Measurements from ENCODE around the gene MRFAP1L1. TPM values are rescaled to one million over a fixed set of nuclear protein-coding genes. Genes with fewer than 3 reads are reported as not detected.
A peak's percentile ranks its signal among the peaks of the same experiment; 100 is the strongest.
"Not testable (repeated sequence)": the region's sequence is repeated elsewhere in the genome, so short reads cannot be mapped to it uniquely, and the experiment has no call there.

Gene MRFAP1L1
- total RNA-seq, 2 experiments from 2014 or later, result 37.0 to 38.6 TPM

GRCh38 chr4:6680372-6681034 is 29.2 kb downstream of the MRFAP1L1 start:
- H3K9me3 Mint-ChIP-seq, result peaks cover 5% of the 10 kb centered on the region
- no peaks in the 10 kb centered on the region for H3K27me3 Mint-ChIP-seq (ENCODE audit: low read depth)
- H3K4me1 Mint-ChIP-seq (ENCODE audit: low read depth), result peaks cover 35% of the 10 kb centered on the region
- H3K27ac Mint-ChIP-seq, result no peak overlapping the region
- no peak overlapping the region for H3K4me3 Mint-ChIP-seq
- no peak for DNase-seq
- H3K36me3 Mint-ChIP-seq (ENCODE audit: low read depth), result peaks cover 43% of the 10 kb centered on the region
- CTCF ChIA-PET, result interaction anchor here (1.1 to 1.3 kb wide), 2 partner anchors 9 to 10 kb away, joined by 3 to 4 read pairs; no protein-coding TSS in a partner anchor
- intact Hi-C loops (cut with micrococcal nuclease), result no loop called here

DNA sequence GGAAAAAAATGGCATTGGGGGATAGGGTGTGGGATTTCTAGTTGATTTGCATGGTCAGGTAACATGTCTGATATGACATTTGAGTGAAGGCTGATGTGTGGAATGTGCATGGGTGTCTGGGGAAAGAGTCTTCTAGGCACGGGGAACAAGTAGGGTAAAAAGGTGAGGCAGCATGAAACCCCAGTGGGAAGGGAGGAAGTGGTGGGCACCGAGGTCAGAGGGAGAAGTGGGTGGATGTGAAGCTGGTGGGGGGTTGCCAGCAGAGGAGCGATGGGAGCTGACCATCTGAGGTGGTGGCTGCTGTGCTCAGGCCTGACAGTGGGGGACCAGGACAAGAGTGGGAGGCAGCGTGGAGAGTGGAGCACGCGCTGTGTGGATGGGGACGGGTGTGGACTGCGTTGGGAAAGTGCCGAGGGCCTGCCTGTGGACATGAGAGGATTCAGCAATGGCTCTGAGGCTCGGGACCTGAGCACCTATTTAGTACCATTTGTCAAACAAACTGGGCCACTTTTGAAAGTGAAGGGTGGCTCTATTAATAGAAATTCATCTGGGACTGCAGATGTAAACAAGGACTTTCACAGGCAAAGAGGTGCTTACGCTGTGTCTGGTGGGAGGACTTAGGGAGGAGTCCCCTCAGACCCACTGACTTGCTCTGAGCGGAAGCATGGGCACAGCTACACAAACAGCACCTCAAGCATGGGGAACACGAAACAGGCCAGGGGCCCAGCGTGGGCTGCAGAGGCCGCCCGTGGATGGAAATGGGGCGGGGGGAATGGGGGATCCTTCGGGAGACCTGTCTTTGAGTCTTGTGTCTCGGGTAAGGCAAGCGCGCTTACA is 32.7 kb downstream of the MRFAP1L1 start:
- H3K27ac Mint-ChIP-seq, result peak overlapping the region; percentile 97
- peaks cover 5% of the 10 kb centered on the region for H3K9me3 Mint-ChIP-seq
- DNase-seq, result no peak
- H3K27me3 Mint-ChIP-seq (ENCODE audit: low read depth), result no peaks in the 10 kb centered on the region
- H3K36me3 Mint-ChIP-seq (ENCODE audit: low read depth), result peaks cover 55% of the 10 kb centered on the region
- CTCF ChIA-PET, result interaction anchor here (0.9 to 6.8 kb wide), 5 partner anchors 8 to 40 kb away, joined by 4 to 96 read pairs (median 25); partner anchors contain the start of genes BLOC1S4, MRFAP1L1 and S100P
- intact Hi-C loops (cut with micrococcal nuclease), result loop anchor here (1.0 kb wide), 1 partner anchor 9 kb away; no protein-coding TSS in a partner anchor
- peaks cover 48% of the 10 kb centered on the region for H3K4me1 Mint-ChIP-seq (ENCODE audit: low read depth)
- peak overlapping the region; percentile 96 for H3K4me3 Mint-ChIP-seq

DNA sequence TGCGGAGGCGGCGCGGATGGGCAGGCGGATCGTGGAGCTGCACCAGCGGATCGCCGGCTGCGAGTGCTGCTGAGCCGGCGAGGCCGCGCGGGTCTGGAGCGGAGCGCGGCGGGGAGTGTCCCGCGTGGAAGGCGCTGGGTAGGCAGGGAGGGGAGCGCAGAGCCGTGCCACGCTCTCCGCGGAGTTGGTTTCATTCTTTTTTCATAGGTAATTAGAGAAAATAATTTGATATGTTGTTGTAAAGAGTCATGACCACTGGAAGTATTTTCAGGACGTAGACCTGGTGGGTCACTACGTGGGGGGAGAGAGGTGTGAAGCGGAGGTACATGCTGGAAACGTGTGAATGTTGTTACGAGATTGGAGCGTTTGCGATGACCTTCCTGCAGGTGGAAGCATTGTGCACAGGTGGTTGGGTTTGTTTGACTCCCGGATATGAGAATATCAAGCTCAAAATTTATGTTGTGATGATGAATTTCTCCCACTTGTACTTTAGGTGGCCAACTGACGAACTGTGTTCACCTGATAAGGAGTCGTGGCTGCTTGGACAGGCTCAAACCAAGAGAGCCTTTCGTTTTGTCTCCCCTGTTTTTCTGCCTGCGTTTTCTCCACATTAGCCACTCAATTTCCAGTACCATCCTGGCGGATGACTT is 35.0 kb downstream of the MRFAP1L1 start:
- intact Hi-C loops (cut with micrococcal nuclease), result loop anchor here (1.0 kb wide), 10 partner anchors 15 to 394 kb away; partner anchors contain the start of genes BLOC1S4, GRPEL1, MAN2B2 and MRFAP1L1
- Mint-ChIP-seq H3K36me3 (ENCODE audit: low read depth) (peaks cover 47% of the 10 kb centered on the region), H3K27ac (peak overlapping the region; percentile 97), H3K4me1 (ENCODE audit: low read depth) (peaks cover 48% of the 10 kb centered on the region), H3K9me3 (peaks cover 3% of the 10 kb centered on the region), H3K4me3 (peak overlapping the region; percentile 96), H3K27me3 (ENCODE audit: low read depth) (no peaks in the 10 kb centered on the region)
- DNase-seq, result peak; percentile 85
- CTCF ChIA-PET, result interaction anchor here (0.7 to 6.8 kb wide), 17 partner anchors 10 to 368 kb away, joined by 3 to 96 read pairs (median 6); partner anchors contain the start of genes BLOC1S4, MRFAP1L1 and S100P

DNA sequence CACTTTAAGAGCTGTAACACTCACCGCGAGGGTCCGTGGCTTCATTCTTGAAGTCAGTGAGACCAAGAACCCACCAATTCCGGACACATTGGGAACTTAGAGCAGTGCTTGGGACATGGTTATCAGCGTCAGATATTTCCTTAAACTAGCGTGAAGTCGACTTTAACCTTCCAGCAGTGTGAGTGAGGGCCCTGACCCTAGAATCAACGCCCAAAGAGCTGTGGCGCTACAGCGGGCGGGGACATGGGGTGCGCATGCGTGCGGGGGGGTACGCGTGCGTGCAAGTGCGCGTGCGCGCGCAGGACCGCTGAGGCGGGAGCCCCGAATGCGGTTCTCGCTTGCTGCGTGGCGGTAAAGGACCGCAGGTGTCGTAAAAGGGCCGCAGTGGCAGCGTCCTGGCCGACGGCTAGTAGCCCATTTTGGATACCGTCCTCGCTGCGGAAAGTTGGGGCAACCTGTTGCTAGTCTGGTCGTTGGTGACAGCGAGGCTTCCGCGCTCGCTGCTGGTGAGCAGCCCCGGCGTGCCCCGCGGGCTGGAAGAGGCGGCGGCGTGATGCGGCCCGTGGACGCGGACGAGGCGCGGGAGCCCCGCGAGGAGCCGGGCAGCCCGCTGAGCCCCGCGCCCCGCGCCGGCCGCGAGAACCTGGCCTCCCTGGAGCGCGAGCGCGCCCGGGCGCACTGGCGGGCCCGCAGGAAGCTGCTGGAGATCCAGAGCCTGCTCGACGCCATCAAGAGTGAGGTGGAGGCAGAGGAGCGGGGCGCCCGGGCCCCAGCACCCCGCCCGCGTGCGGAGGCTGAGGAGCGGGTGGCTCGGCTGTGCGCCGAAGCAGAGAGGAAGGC is 35.8 kb downstream of the MRFAP1L1 start:
- Mint-ChIP-seq H3K4me3 (peak overlapping the region; percentile 96), H3K27me3 (ENCODE audit: low read depth) (no peaks in the 10 kb centered on the region), H3K9me3 (no peaks in the 10 kb centered on the region), H3K27ac (peak overlapping the region; percentile 98), H3K4me1 (ENCODE audit: low read depth) (peaks cover 45% of the 10 kb centered on the region), H3K36me3 (ENCODE audit: low read depth) (peaks cover 42% of the 10 kb centered on the region)
- intact Hi-C loops (cut with micrococcal nuclease), result loop anchor here (1.0 kb wide), 12 partner anchors 15 to 394 kb away; partner anchors contain the start of genes BLOC1S4, GRPEL1, KIAA0232 and MAN2B2
- DNase-seq, result peak; percentile 96
- CTCF ChIA-PET, result interaction anchor here (0.6 to 6.8 kb wide), 14 partner anchors 11 to 368 kb away, joined by 3 to 96 read pairs (median 10); partner anchors contain the start of genes BLOC1S4, MRFAP1L1 and S100P

GRCh38 chr4:6673191-6673659 is 36.4 kb downstream of the MRFAP1L1 start:
- H3K27me3 Mint-ChIP-seq (ENCODE audit: low read depth); H3K9me3 Mint-ChIP-seq: not testable (repeated sequence)
- intact Hi-C loops (cut with micrococcal nuclease), result loop anchor here (1.0 kb wide), 2 partner anchors 33 to 109 kb away; partner anchors contain the start of genes KIAA0232 and MRFAP1
- CTCF ChIA-PET, result interaction anchor here (0.6 to 6.8 kb wide), 5 partner anchors 10 to 275 kb away, joined by 3 to 96 read pairs (median 11); partner anchors contain the start of gene MRFAP1L1
- H3K36me3 Mint-ChIP-seq (ENCODE audit: low read depth), result peaks cover 36% of the 10 kb centered on the region
- H3K4me3 Mint-ChIP-seq, result peak overlapping the region; percentile 96
- H3K4me1 Mint-ChIP-seq (ENCODE audit: low read depth), result peaks cover 38% of the 10 kb centered on the region
- DNase-seq, result peak; percentile 72
- H3K27ac Mint-ChIP-seq, result peak overlapping the region; percentile 98

- DNase-seq; H3K9me3 Mint-ChIP-seq; H3K27me3 Mint-ChIP-seq (ENCODE audit: low read depth): not testable (repeated sequence)
- peaks cover 33% of the 10 kb centered on the region for H3K36me3 Mint-ChIP-seq (ENCODE audit: low read depth)
- peaks cover 35% of the 10 kb centered on the region for H3K4me1 Mint-ChIP-seq (ENCODE audit: low read depth)
- intact Hi-C loops (cut with micrococcal nuclease), result loop anchor here (1.0 kb wide), 2 partner anchors 32 to 110 kb away; partner anchors contain the start of genes KIAA0232 and MRFAP1
- H3K4me3 Mint-ChIP-seq, result peak overlapping the region; percentile 96
- peak overlapping the region; percentile 98 for H3K27ac Mint-ChIP-seq
- CTCF ChIA-PET, result interaction anchor here (1.5 to 6.8 kb wide), 4 partner anchors 10 to 45 kb away, joined by 7 to 96 read pairs (median 19); partner anchors contain the start of gene MRFAP1L1
These were observed 37.0 kb downstream of the MRFAP1L1 start for GRCh38 chr4:6672541-6673190.

DNA sequence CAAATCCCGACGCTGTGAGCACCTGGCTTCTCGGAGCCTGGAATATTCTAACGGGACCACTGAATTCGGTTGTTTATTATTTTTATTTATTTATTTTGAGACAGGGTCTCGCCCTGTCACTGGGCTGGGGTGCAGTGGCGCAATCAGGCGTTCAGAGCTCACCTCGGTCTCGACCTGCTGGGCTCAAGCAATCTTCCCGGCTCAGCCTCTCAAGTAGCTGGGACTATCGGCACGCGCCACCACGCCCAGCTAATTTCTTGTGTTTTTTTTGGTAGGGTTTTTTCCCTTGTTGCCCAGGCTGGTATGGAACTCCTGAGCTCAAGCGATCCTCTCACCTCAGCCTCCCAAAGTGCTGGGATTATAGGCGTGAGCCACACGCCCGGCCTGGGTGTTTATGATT is 37.5 kb downstream of the MRFAP1L1 start:
- Mint-ChIP-seq H3K36me3 (ENCODE audit: low read depth) (peaks cover 28% of the 10 kb centered on the region), H3K4me3 (no peak overlapping the region), H3K27ac (no peak overlapping the region), H3K4me1 (ENCODE audit: low read depth) (peaks cover 30% of the 10 kb centered on the region), H3K27me3 (ENCODE audit: low read depth) (no peaks in the 10 kb centered on the region), H3K9me3 (no peaks in the 10 kb centered on the region)
- intact Hi-C loops (cut with micrococcal nuclease), result no loop called here
- DNase-seq, result no peak
- CTCF ChIA-PET, result interaction anchor here (0.9 to 3.9 kb wide), 2 partner anchors 9 to 29 kb away, joined by 3 to 27 read pairs; no protein-coding TSS in a partner anchor

DNA sequence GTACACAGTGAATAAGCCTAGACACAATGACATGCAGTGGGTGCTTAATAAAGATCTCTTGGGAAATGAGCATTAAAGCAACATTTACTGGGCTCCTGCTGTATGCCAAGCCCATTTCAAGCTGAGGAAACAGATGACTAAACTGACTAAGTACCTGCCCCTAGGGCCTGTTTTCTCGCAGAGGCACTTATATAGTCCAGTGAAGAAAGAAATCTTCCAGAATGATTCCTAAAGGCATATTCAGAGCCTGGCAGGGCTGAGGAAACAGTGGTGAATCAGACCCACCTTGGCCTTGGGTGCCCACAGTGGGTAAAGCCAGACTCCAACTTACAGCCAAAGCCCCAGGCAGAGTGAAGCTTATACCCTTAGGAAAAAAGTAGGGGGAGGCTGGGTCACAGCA is 38.0 kb downstream of the MRFAP1L1 start:
- Mint-ChIP-seq H3K27ac (no peak overlapping the region), H3K4me1 (ENCODE audit: low read depth) (peaks cover 25% of the 10 kb centered on the region), H3K27me3 (ENCODE audit: low read depth) (no peaks in the 10 kb centered on the region), H3K4me3 (no peak overlapping the region), H3K36me3 (ENCODE audit: low read depth) (peaks cover 23% of the 10 kb centered on the region), H3K9me3 (no peaks in the 10 kb centered on the region)
- no peak for DNase-seq
- CTCF ChIA-PET, result interaction anchor here (0.9 to 3.9 kb wide), 2 partner anchors 9 to 28 kb away, joined by 3 to 27 read pairs; no protein-coding TSS in a partner anchor
- intact Hi-C loops (cut with micrococcal nuclease), result no loop called here

GRCh38 chr4:6668391-6668790 is 41.3 kb downstream of the MRFAP1L1 start:
- Mint-ChIP-seq H3K4me3 (no peak overlapping the region), H3K9me3 (no peaks in the 10 kb centered on the region), H3K4me1 (ENCODE audit: low read depth) (peaks cover 7% of the 10 kb centered on the region), H3K27me3 (ENCODE audit: low read depth) (no peaks in the 10 kb centered on the region), H3K27ac (no peak overlapping the region), H3K36me3 (ENCODE audit: low read depth) (no peaks in the 10 kb centered on the region)
- intact Hi-C loops (cut with micrococcal nuclease), result no loop called here
- CTCF ChIA-PET, result interaction anchor here (0.7 to 0.8 kb wide), 2 partner anchors 14 to 1196 kb away, joined by 3 to 6 read pairs; no protein-coding TSS in a partner anchor
- DNase-seq, result no peak

DNA sequence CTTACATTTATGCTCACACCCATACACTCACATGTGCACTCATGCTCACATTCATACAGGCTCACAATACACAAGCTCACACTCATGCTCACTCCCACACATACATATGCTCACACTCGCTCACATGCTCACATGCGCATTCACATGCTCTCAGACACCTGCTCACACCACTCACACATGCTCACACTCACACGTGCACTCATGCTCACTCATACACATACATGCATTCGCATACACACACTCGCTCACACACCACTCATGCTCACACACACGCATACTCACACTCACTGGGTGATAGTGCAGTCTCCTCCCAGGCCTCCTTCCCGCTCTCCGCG is 44.4 kb downstream of the MRFAP1L1 start:
- intact Hi-C loops (cut with micrococcal nuclease), result loop anchor here (2.0 kb wide), 1 partner anchor 90 kb away; the partner anchor contains the start of gene MAN2B2

More for the DNA sequence above, 44.4 kb downstream of the MRFAP1L1 start:
- no peaks in the 10 kb centered on the region for H3K36me3 Mint-ChIP-seq (ENCODE audit: low read depth)
- no peaks in the 10 kb centered on the region for H3K27me3 Mint-ChIP-seq (ENCODE audit: low read depth)
- CTCF ChIA-PET, result interaction anchor here (0.7 to 2.1 kb wide), 2 partner anchors 16 to 23 kb away, joined by 3 to 8 read pairs; no protein-coding TSS in a partner anchor
- H3K4me1 Mint-ChIP-seq (ENCODE audit: low read depth), result peaks cover 3% of the 10 kb centered on the region
- no peak for DNase-seq
- no peaks in the 10 kb centered on the region for H3K9me3 Mint-ChIP-seq
- H3K4me3 Mint-ChIP-seq, result no peak overlapping the region
- H3K27ac Mint-ChIP-seq, result no peak overlapping the region

Data from activated naive CD4-positive, alpha-beta T cell treated with anti-CD3 and anti-CD28 coated beads for 36 hours (primary cell).